Motor neuron (in vitro differentiated cells): Measurements from ENCODE around the gene LRMDA. TPM values are rescaled to one million over a fixed set of nuclear protein-coding genes. Genes with fewer than 3 reads are reported as not detected.
A peak's percentile ranks its signal among the peaks of the same experiment; 100 is the strongest.

Experiments
- ATAC-seq, 8 experiments: fragments of 200-7000 bp; cut with Tn5 transposase; replicated peaks in 6 of 8; 2 replicates each; pipeline ENCODE4 v1.8.0; 2021; ENCODE audit warnings: mild to moderate bottlenecking in 8 of 8, moderate library complexity in 8 of 8
- H3K27ac ChIP-seq, 2 donors: fragments of 250-450 bp; sonication (Bioruptor Pico); 2 replicates each; pipeline ENCODE4 v1.9.0; 2021; ENCODE audit warnings: antibody characterized with exemption in 2 of 2, mild to moderate bottlenecking in 2 of 2, moderate library complexity in 1 of 2
- H3K4me1 ChIP-seq, 2 donors: fragments of 250-450 bp; sonication (Bioruptor Pico); replicated peaks in 1 of 2; 2 replicates each; pipeline ENCODE4 v1.6.1; 2021; ENCODE audit warnings: antibody characterized with exemption in 2 of 2, mild to moderate bottlenecking in 2 of 2, moderate library complexity in 1 of 2
- H3K4me3 ChIP-seq, 5 donors: fragments of 250-450 bp; sonication (Bioruptor Pico); 2 replicates each; pipeline ENCODE4 v1.9.0; 2021; ENCODE audit warnings: antibody characterized with exemption in 5 of 5, mild to moderate bottlenecking in 5 of 5, moderate library complexity in 4 of 5
- WGBS, 10 experiments: fragments of 450-650 bp; shearing (Covaris generic); methylation state at CpG; one replicate each; pipeline ENCODE4 v1.0.0; 2022; 5-methylcytosine and 5-hydroxymethylcytosine counted together
- in situ Hi-C, 9 experiments: fragments of 400-800 bp; cut with MboI; loops; one replicate each; pipeline ENCODE4 v1.15.0; 2021; ENCODE audit warnings: low sequenced_read_pairs in 9 of 9, low pct_unique_long_range_greater_than_20kb in 2 of 9; ENCODE audit not compliant: unreplicated experiment in 9 of 9
- total RNA-seq, 8 experiments: library from RNA; unstranded; fragments of 300-600 nt; gene quantifications; 2 replicates each; pipeline versions ENCODE4 v1.2.3 to v1.2.4, GENCODE V29; 2022

The LRMDA gene
- total RNA-seq, 8 experiments from 2014 or later: 0.85 to 5.4 (median 2.2) TPM; not detected in 1

DNA sequence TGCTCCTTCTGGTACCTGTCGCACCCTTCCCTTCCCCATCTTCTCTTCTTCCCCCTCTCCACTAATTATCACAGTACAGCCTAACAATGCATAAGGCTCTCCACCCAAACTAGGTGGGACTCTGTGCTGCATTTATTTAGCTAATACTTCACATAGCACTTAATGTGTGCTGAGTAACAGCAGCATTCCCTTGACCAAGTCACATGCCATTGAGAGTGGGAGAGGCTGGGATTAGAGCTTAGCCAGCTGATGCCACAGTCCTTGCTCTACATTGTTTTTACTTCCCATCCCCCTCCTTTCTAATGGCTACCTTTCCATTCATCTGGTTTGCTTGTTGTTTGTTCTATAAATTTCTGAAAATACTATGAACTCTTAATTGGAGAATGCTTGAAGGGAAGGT, 426.9 kb downstream of the LRMDA start:
- peak in 2 of 8 experiments; percentile 58 to 86 for ATAC-seq
- in situ Hi-C loops: loop anchor here in 1 of 9 experiments (25.0 kb wide), 1 partner anchor 1254 kb away; no protein-coding TSS in a partner anchor
- WGBS, 10 experiments: 50 to 100% (median 100%) methylated on average over 1 of the region's 1 CpG; no CpG with 5 or more reads in 4 of the 10 experiments
- no peak overlapping the region for H3K27ac ChIP-seq
- no peak overlapping the region for H3K4me3 ChIP-seq
- H3K4me1 ChIP-seq: peaks cover 10 to 21% of the 10 kb centered on the region in 2 donors

DNA sequence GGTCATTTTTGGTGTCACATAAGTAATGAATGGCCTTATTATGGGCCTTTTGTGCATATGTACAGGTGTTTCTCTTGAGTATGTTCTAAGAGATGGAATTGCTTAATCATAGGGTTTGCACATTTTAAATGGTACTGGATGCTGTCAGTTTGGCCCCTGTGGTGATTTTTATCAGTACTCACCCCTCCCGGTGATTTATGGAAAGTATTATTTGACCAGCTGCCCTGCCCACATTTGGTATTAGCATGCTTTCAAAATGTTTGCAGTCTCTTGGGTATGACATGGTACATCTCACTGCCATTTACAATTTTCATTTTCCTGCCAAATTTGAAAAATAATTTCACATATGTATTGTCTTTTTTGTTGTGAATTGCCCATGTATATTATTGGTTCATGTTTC, 427.7 kb downstream of the LRMDA start:
- peak in 3 of 8 experiments; percentile 39 to 64 (median 51) for ATAC-seq
- in situ Hi-C loops: loop anchor here in 1 of 9 experiments (25.0 kb wide), 1 partner anchor 1253 kb away; no protein-coding TSS in a partner anchor
- WGBS, 10 experiments: 0 to 100% (median 20%) methylated on average over 1 of the region's 1 CpG; no CpG with 5 or more reads in 2 of the 10 experiments
- Histone ChIP-seq H3K27ac (no peak overlapping the region), H3K4me3 (no peak overlapping the region), H3K4me1 (peaks cover 12 to 16% of the 10 kb centered on the region in 2 donors)

DNA sequence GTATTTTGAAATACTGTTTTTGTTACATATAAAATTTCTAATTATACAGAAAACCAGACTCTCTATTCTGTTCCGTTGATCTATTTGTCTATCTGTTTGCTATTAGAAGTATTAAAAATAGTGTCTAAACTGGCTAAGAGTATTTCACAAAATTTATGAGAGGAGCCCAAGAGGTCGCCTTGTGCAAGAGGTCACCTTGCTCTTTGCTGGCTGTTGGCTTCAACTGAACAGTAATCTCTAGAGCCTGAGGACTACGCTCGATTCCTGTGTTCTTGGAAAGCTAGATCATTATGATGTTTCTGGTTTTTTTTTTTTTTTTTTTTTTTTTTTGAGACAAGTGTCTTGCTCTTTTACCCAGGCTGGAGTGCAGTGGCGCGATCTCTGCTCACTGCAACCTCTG, 428.6 kb downstream of the LRMDA start:
- Histone ChIP-seq H3K27ac (no peak overlapping the region), H3K4me1 (peaks cover 12 to 22% of the 10 kb centered on the region in 2 donors), H3K4me3 (no peak overlapping the region)
- in situ Hi-C loops: loop anchor here in 1 of 9 experiments (25.0 kb wide), 1 partner anchor 1252 kb away; no protein-coding TSS in a partner anchor
- 38 to 100% (median 76%) methylated on average over 2 to 6 of the region's 6 CpGs for WGBS, 10 experiments
- no peak for ATAC-seq

DNA sequence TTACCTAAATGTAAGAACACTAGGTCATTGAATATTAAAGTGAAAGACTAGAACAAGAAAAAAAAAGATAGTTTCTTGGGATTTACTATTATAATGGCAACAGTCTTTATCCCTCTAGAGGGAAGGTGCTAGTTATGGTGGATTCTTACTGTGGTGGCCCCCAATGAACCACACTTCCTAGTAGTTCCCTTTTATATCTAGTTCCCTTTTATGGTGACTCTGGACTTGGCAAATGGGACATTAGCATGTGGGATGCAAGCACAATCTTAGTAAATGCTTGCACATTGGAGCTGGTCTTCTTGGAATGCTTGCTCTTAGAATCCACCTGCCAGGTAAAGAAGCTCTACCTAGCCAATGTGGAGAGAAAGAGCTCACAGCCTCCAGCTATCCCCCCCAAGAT, 430.2 kb downstream of the LRMDA start:
- H3K27ac ChIP-seq: no peak overlapping the region
- ATAC-seq: no peak
- in situ Hi-C loops: loop anchor here in 1 of 9 experiments (25.0 kb wide), 1 partner anchor 1251 kb away; no protein-coding TSS in a partner anchor
- peaks cover 19 to 38% of the 10 kb centered on the region in 2 donors for H3K4me1 ChIP-seq
- H3K4me3 ChIP-seq: no peak overlapping the region

DNA sequence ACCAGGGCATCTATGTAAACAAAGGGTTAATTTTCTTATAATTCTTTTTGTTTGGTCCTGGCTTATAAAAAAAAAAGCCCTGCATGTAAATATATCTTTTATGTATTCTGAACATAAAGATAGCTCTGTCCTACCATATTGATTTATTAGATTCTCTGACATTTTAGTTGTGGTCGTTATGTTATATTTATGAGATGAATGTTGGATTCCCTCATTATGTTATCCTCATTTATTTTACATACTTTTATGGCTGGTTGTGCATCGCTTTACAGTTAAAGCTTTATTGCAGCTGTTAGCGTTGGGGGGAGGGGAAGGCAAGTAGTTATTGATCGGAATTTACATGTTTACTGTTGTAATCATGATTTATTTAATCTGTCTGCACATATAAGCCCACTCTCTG, 431.5 kb downstream of the LRMDA start:
- ATAC-seq: peak in 1 of 8 experiments; percentile 36
- 30 to 100% (median 82%) methylated on average over 2 to 4 of the region's 4 CpGs for WGBS, 10 experiments
- in situ Hi-C loops: loop anchor here in 1 of 9 experiments (25.0 kb wide), 1 partner anchor 1249 kb away; no protein-coding TSS in a partner anchor

DNA sequence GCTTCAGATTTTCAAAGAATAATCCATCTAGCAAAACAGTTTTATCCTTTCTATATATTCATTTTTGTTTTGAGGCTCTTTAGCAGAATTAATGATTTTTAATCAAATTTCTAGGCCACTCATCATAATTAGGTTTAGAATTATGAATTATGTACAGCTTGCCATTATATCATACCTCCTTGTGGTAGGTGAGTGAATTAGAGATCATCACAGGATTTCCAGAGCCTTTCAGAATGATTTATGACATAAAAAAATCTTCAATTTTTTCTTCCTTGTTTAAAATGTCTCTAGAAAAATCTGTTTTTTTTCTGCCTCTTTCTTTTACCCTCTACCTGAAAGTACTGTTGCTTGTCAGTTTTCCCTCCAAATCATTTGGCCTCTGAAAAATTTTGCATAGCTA, 433.3 kb downstream of the LRMDA start:
- ATAC-seq: no peak
- in situ Hi-C loops: loop anchor here in 1 of 9 experiments (25.0 kb wide), 1 partner anchor 1248 kb away; no protein-coding TSS in a partner anchor

More for the DNA sequence above, 431.5 kb downstream of the LRMDA start:
- peaks cover 25 to 52% of the 10 kb centered on the region in 2 donors for H3K4me1 ChIP-seq
- no peak overlapping the region for H3K4me3 ChIP-seq
- no peak overlapping the region for H3K27ac ChIP-seq

DNA sequence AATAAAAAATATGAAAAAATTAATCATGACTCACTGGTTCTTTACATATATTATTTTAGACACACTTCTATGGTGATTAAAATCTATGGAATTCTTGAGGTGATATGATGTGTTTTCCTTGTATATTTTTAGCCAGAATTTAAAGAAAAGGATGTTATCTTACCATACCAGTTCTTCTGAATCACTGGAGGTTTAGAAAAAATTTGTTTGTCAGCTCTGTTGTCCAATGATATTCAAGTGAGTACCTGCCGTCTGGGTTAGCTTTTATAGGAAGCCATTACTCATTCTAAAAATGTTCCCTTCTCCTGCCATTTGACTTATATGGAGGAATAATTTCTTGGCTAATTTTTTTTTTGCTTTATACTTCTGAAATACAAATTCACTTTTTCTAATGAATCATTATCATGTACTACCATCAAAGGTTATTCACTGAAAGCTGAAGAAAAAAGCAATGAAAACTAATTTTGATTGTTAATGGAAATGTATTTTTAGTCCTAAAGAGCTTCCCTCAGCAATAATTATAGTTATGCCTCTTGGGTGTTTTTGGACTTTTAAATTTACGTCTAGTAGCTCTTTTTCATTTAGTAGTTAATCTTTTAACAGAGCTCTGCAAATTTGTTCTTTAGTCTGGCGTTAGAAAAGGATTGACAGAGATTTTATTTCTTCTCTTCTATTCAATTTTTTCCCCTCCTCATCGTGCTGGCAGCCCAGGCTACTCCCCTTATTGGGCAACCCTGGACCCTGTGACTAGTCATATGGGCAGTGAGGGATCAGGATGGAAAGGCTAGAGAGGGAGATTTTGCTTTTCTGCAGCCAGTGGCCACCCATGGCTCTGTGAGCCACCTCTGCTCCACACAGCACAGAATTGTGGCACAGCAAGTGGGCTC, 434.2 kb downstream of the LRMDA start:
- Histone ChIP-seq H3K4me1 (peaks cover 25 to 61% of the 10 kb centered on the region in 2 donors), H3K4me3 (no peak overlapping the region), H3K27ac (peak overlapping the region in 1 of 2 donors; percentile 52)
- in situ Hi-C loops: loop anchor here in 1 of 9 experiments (25.0 kb wide), 1 partner anchor 1247 kb away; no protein-coding TSS in a partner anchor
- 39 to 83% (median 64%) methylated on average over 1 to 4 of the region's 4 CpGs for WGBS, 10 experiments
- peak in 5 of 8 experiments; percentile 44 to 69 (median 54) for ATAC-seq

More for the DNA sequence above, 433.3 kb downstream of the LRMDA start:
- H3K27ac ChIP-seq: no peak overlapping the region
- H3K4me3 ChIP-seq: no peak overlapping the region
- H3K4me1 ChIP-seq: peaks cover 25 to 61% of the 10 kb centered on the region in 2 donors

DNA sequence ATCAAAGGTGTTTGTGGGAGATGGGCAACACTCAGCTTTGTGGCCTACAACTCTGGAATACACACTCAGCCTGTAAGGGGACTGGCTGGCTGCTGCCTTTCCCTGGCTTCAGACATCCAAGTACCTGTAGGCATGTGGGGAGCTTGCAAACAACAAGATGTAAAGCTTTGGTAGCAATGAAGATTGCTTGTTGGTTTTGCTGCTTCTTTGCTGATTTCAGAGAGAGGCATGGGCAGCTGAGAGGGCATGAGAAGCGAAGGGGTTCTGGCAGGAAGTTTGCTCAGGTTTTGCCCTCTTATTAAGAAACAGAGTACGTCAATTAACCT, 434.8 kb downstream of the LRMDA start:
- 80 to 100% (median 100%) methylated on average over 1 to 2 of the region's 2 CpGs; no CpG with 5 or more reads in 3 of the 10 experiments for WGBS, 10 experiments
- in situ Hi-C loops: loop anchor here in 1 of 9 experiments (25.0 kb wide), 1 partner anchor 1246 kb away; no protein-coding TSS in a partner anchor

DNA sequence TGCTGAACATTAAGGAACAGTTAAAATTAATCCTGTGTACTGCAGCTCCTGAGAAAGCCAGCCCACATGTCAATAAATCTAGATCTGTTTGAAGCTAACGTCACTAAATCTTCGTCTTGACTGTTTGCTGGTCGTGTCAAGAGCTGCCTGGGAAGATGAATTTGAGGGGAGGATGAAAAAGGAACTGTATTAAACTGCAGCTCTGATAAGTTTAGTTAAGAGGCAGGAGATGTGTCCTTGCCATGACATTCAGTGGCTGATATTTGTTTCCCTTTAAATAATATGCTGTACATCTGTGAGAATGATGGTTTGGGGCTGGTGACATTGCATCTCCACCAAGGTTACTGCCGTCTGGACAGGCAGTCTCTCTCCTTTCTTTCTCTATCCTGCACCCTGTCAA, 435.3 kb downstream of the LRMDA start:
- ATAC-seq: peak in 5 of 8 experiments; percentile 58 to 80 (median 73)
- Histone ChIP-seq H3K4me3 (no peak overlapping the region), H3K27ac (peak overlapping the region; percentile 52 to 60), H3K4me1 (peaks cover 25 to 61% of the 10 kb centered on the region in 2 donors)
- in situ Hi-C loops: loop anchor here in 1 of 9 experiments (25.0 kb wide), 1 partner anchor 1246 kb away; no protein-coding TSS in a partner anchor
- 7 to 87% (median 53%) methylated on average over 1 to 4 of the region's 4 CpGs; no CpG with 5 or more reads in 2 of the 10 experiments for WGBS, 10 experiments

More for the DNA sequence above, 434.8 kb downstream of the LRMDA start:
- Histone ChIP-seq H3K4me3 (no peak overlapping the region), H3K4me1 (peaks cover 25 to 61% of the 10 kb centered on the region in 2 donors), H3K27ac (peak overlapping the region; percentile 22 to 52)
- ATAC-seq: peak in 5 of 8 experiments; percentile 27 to 63 (median 41)

DNA sequence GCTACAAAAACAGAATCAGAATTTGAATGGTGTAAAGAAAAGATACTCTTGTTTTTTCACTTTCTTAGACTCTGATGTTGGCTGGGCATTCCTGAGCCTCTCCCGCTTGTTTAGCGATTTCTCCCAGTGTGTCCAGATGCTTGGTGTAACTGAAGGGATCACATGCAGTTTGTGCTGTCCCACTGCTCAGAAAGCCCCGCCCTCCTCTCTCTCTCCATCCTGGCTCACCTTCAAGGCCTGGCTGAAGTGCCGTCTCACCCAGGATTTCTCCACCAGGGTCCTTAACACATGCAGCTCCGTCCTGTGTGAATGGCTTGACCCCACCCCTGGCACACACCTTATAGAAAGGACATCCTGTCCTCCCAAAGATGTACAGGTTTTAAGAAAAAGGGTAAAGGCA, 437.1 kb downstream of the LRMDA start:
- no peak overlapping the region for H3K4me3 ChIP-seq
- peaks cover 18 to 45% of the 10 kb centered on the region in 2 donors for H3K4me1 ChIP-seq
- 58 to 94% (median 84%) methylated on average over 2 to 5 of the region's 5 CpGs; no CpG with 5 or more reads in 2 of the 10 experiments for WGBS, 10 experiments
- ATAC-seq: peak in 1 of 8 experiments; percentile 61
- no peak overlapping the region for H3K27ac ChIP-seq
- in situ Hi-C loops: loop anchor here in 1 of 9 experiments (25.0 kb wide), 1 partner anchor 1244 kb away; no protein-coding TSS in a partner anchor

DNA sequence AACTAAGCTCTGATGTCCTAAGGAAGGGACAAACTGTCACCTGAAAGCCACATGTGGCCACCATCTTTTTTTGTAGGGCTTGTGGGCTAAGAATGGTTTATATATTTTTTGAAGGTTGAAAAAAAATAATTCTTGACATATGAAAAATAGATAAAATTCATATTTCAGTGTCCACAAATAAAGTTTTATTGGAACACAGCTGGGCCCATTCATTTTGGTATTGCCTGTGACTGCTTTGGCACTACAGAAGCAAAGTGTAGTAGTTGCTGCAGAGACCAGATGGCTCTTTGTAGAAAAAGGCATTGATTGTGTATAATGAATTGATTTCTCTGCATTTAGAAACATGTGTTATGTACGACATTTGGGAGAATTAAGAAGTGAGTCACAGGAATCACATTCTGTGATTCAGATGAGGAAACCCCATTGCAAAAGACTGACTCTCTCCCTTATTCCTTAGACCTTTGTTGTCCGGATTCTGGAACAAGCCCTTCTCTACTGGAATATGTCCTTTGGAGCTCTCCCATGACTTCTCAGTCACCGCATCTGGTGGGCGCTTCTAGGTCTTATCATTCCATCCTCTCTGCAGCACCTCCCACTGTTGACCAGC, 438.7 kb downstream of the LRMDA start:
- WGBS, 10 experiments: 45 to 100% (median 80%) methylated on average over 1 to 4 of the region's 4 CpGs; no CpG with 5 or more reads in 1 of the 10 experiments

DNA sequence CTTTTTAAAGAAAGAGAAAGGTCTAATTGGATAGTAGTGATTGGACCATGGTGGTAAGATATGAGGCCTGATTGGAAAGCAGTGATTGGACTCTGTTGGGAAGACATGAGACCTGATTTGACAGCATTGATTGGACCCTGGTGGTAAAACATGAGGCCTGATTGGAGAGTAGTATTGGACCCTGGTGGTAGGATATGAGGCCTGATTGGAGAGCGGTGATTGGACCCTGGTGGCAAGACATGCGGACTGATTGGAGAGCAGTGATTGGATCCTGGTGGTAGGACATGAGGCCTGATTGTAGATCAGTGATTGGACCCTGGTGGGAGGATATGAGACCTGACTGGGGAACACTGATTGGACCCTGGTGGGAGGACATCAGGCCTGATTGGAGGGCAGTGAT, 444.3 kb downstream of the LRMDA start:
- 80 to 100% (median 100%) methylated on average over 1 to 2 of the region's 2 CpGs; no CpG with 5 or more reads in 3 of the 10 experiments for WGBS, 10 experiments
- Histone ChIP-seq H3K4me3 (no peak overlapping the region), H3K4me1 (peaks cover 18 to 24% of the 10 kb centered on the region in 2 donors), H3K27ac (no peak overlapping the region)
- in situ Hi-C loops: no loop called here
- no peak for ATAC-seq

More for the DNA sequence above, 438.7 kb downstream of the LRMDA start:
- Histone ChIP-seq H3K4me1 (peaks cover 18 to 37% of the 10 kb centered on the region in 2 donors), H3K27ac (no peak overlapping the region), H3K4me3 (no peak overlapping the region)
- no peak for ATAC-seq
- in situ Hi-C loops: loop anchor here in 1 of 9 experiments (25.0 kb wide), 1 partner anchor 1242 kb away; no protein-coding TSS in a partner anchor
